ENCODE measurements around the gene TNNT3.

- no peak for TF ChIP-seq CTCF (IDR thresholded peaks at IDR 0.05)
- TF ChIP-seq POLR2A (IDR thresholded peaks at IDR 0.05) = no peak
- no peak for TF ChIP-seq POLR2AphosphoS5 (IDR thresholded peaks at IDR 0.05)
Observed at GRCh38 chr11:1987024-1987423, 67.5 kb downstream of the TNNT3 start.

All from prostate gland (tissue), 2 donors.